Measurements from ENCODE around the gene GRIK4. TPM values are rescaled to one million over a fixed set of nuclear protein-coding genes. Genes with fewer than 3 reads are reported as not detected.

Gene GRIK4
- total RNA-seq, 3 donors from 2014 or later, result 0.36 to 0.51 TPM; not detected in 1

DNA sequence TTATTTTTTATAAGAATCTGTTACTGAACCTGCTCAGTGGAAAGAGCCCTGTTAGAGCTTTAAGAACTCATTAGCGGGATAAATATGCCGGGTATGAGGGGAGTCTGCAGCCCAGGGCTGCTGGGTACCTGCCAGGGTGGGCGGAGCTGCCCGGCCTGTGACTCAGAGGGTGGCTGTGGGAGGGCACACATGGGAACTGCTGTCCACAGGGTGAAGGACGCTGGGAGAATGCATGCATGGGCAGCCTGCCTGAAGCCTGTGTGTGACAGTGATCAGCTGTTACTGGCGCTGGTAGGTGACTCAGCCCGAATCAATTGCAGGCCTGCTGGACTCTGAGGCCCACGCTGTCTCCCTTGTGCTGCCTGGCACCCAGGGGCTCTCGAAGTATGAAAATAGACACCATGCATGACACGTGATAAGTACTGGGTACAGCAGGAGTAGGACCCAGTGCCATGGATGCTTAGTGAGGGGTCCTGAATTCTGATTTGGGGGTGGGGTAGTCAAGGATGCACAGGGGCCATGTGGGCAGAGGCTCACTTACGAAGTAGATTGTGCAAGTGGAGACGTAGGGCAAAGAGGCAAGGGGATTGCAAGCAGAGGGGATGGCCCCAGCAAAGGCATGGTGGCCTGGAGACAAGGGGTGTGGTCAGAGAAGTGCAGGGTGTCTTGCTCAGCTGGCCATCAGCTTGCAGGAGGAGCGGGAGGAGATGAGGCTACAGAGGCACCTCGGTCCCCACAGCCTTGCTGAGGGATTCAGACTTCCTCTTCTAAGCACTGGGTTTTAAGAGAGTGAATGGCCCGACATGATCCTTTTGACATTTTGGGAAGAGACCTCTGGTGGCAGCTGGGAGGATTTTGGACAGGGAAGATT lies 36.5 kb downstream of the GRIK4 start:
- Histone ChIP-seq H3K9me3 (no peaks in the 10 kb centered on the region), H3K4me1 (ENCODE audit: low read depth) (no peaks in the 10 kb centered on the region), H3K36me3 (ENCODE audit: low read depth) (no peaks in the 10 kb centered on the region), H3K4me3 (no peak overlapping the region)
- TF ChIP-seq, protein P1, sequence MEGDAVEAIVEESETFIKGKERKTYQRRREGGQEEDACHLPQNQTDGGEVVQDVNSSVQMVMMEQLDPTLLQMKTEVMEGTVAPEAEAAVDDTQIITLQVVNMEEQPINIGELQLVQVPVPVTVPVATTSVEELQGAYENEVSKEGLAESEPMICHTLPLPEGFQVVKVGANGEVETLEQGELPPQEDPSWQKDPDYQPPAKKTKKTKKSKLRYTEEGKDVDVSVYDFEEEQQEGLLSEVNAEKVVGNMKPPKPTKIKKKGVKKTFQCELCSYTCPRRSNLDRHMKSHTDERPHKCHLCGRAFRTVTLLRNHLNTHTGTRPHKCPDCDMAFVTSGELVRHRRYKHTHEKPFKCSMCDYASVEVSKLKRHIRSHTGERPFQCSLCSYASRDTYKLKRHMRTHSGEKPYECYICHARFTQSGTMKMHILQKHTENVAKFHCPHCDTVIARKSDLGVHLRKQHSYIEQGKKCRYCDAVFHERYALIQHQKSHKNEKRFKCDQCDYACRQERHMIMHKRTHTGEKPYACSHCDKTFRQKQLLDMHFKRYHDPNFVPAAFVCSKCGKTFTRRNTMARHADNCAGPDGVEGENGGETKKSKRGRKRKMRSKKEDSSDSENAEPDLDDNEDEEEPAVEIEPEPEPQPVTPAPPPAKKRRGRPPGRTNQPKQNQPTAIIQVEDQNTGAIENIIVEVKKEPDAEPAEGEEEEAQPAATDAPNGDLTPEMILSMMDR (IDR thresholded peaks at IDR 0.05), result no peak
- ATAC-seq (peak; percentile 78), DNase-seq (peak; percentile 49 to 78 (median 73))
- intact Hi-C loops (cut with DNase I, micrococcal nuclease), result no loop called here

DNA sequence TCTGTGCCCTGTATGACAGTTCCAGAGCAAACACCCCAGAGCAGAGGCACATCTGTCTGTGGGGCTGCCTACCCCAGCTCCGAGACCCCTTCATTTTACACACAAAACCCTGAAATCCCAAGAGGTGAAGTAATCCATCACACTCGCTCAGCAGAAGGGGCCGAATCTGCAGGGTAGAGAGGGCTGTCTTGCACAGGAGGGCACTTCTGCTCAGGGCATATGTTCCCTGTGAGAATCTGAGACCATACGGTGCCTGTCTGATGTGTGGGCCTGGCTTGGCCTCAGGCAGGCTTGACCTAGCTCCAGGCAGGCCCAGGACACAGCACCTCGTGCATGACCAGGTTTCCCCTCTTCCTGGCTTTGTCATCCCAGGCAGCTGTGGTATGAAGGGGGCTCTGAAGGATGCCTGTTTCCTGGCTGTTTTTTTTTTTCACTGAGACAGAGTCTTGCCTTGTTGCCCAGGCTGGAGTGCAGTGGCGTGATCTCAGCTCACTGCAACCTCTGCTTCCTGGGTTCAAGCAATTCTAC lies 37.2 kb downstream of the GRIK4 start:
- H3K4me3 ChIP-seq, result no peak overlapping the region
- TF ChIP-seq, protein P1 (IDR thresholded peaks at IDR 0.05), result no peak
- H3K4me1 ChIP-seq (ENCODE audit: low read depth), result no peaks in the 10 kb centered on the region
- no peaks in the 10 kb centered on the region for H3K9me3 ChIP-seq
- ATAC-seq, result no peak
- no peaks in the 10 kb centered on the region for H3K36me3 ChIP-seq (ENCODE audit: low read depth)
- intact Hi-C loops (cut with DNase I, micrococcal nuclease), result no loop called here
- no peak for DNase-seq

DNA sequence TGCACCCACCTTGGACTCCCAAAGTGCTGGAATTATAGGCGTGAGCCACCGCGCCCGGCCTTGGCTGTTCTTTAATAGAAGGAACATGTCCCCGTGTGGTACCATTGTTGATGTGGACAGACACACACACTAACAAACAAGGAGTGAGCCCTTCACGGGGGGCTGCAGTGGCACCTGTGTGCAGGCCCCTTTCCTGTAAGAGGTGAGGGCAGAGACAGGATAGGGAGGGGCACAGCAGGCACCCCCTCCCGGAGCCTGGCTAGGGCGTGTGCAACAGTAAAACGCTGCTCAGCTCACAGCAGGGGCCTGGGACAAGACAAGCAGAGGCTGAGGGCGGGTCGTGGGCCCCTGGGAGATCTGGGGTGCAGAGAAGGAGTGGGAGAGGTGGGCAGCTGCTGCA lies 37.8 kb downstream of the GRIK4 start:
- intact Hi-C loops (cut with DNase I, micrococcal nuclease), result no loop called here
- no peak for ATAC-seq
- TF ChIP-seq, protein P1 (IDR thresholded peaks at IDR 0.05), result no peak

DNA sequence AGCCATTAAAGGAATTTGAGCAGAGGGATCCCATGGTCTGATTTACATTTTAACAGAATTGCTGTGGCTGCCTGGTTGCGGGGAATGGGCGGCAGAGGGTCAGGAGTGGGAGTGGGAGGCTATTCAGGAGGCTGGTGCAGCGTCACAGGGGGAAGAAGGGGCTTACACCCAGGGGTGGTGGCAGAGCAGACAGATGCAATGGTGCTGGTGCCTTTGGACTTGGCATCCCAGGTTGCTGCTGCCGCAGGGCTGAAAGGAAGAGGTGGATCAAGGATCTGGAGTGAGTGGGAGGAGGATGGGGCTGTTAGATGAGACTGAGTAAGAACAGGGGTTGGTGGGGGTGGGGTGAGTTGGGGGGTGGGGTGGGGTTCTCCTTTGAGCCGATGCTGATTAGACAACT lies 38.5 kb downstream of the GRIK4 start:
- no peak for ATAC-seq
- Histone ChIP-seq H3K4me3 (no peak overlapping the region), H3K36me3 (ENCODE audit: low read depth) (no peaks in the 10 kb centered on the region), H3K4me1 (ENCODE audit: low read depth) (no peaks in the 10 kb centered on the region), H3K9me3 (no peaks in the 10 kb centered on the region)
- DNase-seq, result no peak
- intact Hi-C loops (cut with DNase I, micrococcal nuclease), result no loop called here
- TF ChIP-seq, protein P1 (IDR thresholded peaks at IDR 0.05), result no peak

More for the DNA sequence above, 37.8 kb downstream of the GRIK4 start:
- DNase-seq, result no peak
- H3K4me3 ChIP-seq, result no peak overlapping the region
- no peaks in the 10 kb centered on the region for H3K9me3 ChIP-seq
- H3K4me1 ChIP-seq (ENCODE audit: low read depth), result no peaks in the 10 kb centered on the region
- no peaks in the 10 kb centered on the region for H3K36me3 ChIP-seq (ENCODE audit: low read depth)

DNA sequence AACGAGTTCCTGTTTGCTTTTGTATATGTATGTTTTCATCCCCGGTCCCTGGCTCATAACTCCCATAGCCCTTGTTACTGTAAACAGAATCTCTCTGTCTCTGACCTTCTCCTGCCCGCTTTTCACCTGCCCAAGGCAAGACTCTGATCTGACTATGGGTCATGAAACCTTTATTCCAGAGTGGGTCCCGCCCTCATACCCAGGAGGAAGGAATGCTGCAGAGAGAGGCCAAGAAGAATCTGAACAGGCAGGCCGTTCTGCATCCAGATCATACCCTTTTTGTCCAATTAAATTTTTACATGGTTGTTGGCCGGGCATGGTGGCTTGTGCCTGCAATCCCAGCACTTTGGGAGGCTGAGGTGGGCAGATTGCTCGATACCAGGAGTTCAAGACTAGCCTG lies 39.6 kb downstream of the GRIK4 start:
- no peak overlapping the region for H3K4me3 ChIP-seq
- ATAC-seq, result no peak
- intact Hi-C loops (cut with DNase I, micrococcal nuclease), result no loop called here
- H3K36me3 ChIP-seq (ENCODE audit: low read depth), result no peaks in the 10 kb centered on the region
- H3K4me1 ChIP-seq (ENCODE audit: low read depth), result no peaks in the 10 kb centered on the region
- TF ChIP-seq, protein P1 (IDR thresholded peaks at IDR 0.05), result no peak
- no peaks in the 10 kb centered on the region for H3K9me3 ChIP-seq
- DNase-seq, result no peak

Measured in mucosa of descending colon (tissue), 3 donors.